Activated CD8-positive, alpha-beta memory T cell treated with anti-CD3 and anti-CD28 coated beads for 24 hours (primary cell): ENCODE results near the gene TDRD9.
"Not testable (repeated sequence)": the region's sequence is repeated elsewhere in the genome, so short reads cannot be mapped to it uniquely, and the experiment has no call there.

ENCODE experiments used
- DNase-seq: peaks from one replicate; pipeline ENCODE4 v3.0.0-alpha.2; 2020

TDRD9 gene

DNA sequence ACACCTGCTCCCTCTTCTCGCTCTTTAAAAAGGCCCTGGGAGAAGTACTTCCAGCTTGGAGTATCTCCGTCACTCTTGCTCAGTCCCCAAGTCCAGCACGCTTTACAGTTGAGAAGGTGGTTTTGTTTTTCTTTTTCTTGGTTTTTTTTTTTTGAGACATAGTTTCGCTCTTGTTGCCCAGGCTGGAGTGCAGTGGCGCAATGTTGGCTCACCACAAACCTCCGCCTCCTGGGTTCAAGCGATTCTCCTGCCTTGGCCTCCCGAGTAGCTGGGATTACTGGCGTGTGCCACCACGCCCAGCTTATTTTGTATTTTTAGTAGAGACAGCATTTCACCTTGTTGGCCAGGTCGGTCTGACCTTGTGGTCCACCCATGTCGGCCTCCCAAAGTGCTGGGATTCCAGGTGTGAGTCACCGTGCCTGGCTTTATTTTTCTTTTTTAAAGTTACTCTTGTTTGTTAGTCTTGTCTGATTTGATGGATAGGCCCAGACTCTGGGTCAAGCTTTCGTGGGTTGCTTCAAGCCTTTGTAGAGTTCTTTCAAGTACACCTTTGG lies 1.9 kb downstream of the TDRD9 start:
- DNase-seq = no peak

GRCh38 chr14:103931422-103931821 lies 3.2 kb downstream of the TDRD9 start:
- DNase-seq = no peak

GRCh38 chr14:103932791-103933490 lies 4.7 kb downstream of the TDRD9 start:
- no peak for DNase-seq

GRCh38 chr14:103935102-103935501 lies 6.8 kb downstream of the TDRD9 start:
- no peak for DNase-seq

- DNase-seq = no peak
These were observed 13.2 kb downstream of the TDRD9 start for GRCh38 chr14:103941462-103941861.

DNA sequence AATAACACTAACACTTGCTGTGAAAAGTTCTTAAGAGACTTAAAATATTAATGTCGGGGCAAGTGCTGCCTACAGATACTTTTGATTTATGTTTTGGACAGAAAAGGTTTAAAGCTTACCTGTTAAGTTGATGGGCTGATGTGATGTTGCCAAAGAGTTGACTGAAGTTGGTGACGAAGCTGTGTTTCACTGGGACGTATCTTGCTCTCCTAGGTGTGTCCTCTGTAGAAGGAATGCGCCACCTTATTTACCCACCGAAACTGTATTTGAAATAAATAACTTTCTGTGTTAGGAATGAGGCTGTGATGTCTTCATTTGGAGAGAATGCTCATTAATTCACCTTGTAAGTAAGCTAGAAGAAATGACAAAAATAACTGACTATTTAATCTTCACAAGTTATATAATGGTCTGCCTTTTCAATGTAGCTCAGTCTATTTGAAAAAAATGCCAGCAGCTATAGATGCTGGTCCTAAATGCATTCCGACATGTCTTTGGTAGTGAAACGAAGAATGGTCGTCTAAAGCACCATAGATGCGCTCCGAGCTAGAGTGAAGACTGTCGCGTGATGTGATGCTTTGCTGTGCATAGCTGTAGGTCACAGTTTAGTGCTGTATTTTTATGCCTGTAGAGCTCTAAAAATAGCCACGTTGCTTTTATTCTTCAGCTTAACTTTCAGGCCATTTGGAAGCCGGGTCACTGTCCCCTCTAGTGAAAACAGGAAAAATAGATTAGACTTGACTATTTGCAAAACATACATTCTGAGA lies 13.9 kb downstream of the TDRD9 start, which contains the start of gene RD3L:
Gene RD3L, minus strand, starts transcription at position 557 of the 764 bp plus-strand sequence. CDS start 834 bp downstream, outside the sequence.
- no peak for DNase-seq

- no peak for DNase-seq
These were observed 15.4 kb downstream of the TDRD9 start for GRCh38 chr14:103943673-103944072.

- DNase-seq = no peak
These were observed 18.7 kb downstream of the TDRD9 start for GRCh38 chr14:103946975-103947374.

- DNase-seq = no peak
These were observed 20.2 kb downstream of the TDRD9 start for GRCh38 chr14:103948442-103948841.

DNA sequence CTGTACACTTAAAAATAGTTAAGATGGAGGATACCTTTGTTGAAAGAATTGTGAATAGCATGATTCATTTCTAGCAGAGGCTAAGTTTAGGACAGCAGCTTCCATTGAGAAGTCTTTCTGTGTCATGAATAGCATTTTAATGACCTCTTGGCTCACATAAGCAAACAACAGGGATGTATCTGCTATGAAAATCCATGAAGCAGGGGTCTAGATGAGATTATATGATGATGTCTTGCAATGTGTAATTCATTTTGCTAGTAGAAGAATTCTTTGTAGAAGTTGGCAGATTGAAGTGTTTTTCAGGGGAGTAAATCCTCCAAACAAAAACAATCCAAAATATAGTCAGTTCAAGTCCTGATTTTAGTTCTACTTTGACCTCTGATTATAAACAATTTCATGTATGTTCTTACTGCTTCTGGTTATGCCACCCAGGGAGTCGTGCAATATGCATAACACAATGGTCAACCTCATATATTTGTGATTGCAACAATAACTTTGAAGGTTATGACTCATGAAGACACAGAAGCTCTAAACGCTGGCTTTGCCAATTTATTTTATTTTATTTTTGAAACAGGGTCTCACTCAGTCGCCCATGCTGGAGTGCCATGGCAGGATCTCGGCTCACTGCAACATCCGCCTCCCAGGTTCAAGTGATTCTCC lies 21.0 kb downstream of the TDRD9 start:
- DNase-seq = no peak

DNA sequence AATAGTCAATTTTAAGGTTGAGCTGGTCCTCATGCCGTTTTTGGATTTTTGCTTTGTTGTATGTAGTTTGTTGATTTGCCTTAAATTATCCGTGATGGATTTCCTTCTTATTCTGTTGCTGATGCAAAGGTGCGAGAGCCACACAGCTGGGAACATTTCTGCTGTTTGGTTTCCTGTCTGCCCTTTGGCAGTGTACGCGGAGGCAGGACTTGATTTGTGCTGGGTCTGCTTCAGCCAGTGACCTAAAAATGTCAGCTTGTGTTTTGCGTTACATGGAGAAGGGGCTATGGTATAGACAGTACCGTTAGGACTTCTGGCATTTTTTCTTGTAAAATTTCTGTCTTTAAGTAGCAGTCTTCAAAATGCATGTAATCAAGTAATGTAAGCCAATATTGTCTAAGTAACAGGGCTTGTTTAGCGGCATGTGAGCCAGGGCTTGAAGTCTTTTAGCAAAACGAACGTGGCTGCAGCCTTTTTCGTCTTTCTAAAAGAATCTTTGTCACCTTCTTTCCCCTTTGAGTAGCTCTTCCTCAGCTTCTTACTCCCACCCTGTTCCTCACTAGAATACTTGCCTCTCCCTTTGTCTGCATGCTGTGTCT lies 32.3 kb downstream of the TDRD9 start:
- no peak for DNase-seq

DNA sequence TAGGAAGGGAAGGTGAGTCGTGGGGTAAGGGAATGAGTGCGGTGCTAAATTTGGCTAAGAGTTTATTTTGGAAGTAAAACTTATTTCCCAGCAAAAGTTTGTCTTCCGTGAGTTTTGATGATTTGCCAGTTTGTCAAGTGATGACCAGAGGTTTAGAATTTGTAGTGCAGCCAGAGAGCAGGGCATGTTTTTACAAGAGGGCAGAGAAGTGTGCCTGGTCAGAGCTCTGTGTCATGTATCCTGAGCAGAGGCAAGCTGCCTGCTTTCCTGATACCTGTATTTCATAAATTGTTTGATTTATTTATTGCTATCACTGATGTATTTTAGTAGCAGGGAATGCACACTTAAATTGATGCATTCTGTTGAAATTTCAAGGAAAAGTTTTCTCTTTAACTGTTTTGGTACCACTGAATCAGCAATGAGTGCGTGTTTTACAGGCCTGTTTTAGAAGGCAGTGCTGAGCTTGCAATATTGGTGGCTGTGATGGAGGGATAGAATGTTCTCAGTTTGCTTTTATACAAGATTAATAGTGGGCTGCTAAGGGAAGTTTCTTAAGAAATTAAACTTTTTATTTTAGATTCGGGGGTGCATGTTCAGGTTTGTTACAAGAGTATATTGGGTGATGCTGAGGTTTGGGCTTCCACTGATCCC lies 33.8 kb downstream of the TDRD9 start:
- no peak for DNase-seq

- DNase-seq = no peak
These were observed 38.4 kb downstream of the TDRD9 start for GRCh38 chr14:103966631-103967030.

DNA sequence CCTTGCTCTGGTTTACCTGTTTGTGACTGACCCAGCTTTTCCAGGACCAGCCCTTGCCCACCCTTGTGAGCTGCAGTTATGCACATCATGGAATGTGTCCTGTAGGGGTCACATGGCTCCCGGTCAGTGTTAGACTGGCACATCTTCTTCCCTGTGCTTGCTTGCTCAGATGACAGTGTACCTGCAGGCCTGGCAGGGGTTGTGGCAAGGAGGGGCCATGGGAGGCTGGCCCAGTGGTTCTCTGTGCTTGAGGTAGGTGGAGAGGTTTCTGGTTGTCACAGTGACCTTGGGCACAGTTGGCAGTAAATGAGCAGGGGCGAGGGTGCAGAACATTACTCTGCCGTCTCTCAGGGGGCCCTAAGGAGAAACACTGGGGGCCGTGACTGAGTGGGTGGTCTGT lies 41.7 kb downstream of the TDRD9 start:
- DNase-seq = no peak

GRCh38 chr14:103973354-103973753 lies 45.1 kb downstream of the TDRD9 start:
- no peak for DNase-seq

DNA sequence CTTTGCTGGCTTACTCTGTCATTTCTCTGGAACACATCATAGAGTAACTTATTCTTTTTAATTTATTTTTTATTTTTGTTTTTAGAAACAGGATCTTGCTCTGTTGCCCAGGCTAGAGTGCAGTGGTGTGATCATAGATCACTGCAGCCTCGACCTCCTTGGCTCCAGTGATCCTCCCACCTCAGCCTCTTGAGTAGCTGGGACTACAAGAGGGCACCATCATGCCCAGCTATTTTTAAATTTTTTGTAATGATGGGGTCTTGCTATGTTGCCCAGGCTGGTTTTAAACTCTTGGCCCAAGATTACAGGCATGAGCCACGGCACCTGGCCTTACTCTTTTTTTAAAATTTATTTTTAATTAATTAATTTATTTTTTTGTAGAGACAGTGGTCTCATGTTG lies 46.3 kb downstream of the TDRD9 start:
- no peak for DNase-seq

- not testable (repeated sequence) for DNase-seq
These were observed 52.5 kb downstream of the TDRD9 start for GRCh38 chr14:103980623-103981238.

DNA sequence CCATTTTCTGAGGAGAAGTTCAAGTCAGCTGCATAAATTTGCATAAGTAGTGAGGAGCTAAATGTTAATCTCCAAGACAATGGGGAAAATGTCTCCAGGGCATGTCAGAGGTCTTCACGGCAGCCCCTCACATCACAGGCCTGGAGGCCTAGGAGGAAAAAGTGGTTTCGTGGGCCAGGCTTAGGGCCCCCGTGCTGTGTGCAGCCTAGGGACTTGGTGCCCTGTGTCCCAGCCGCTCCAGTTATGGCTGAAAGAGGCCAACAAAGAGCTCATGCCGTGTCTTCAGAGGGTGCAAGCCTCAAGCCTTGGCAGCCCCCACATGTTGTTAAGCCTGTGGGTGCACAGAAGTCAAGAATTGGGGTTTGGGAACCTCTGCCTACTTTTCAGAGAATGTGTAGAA lies 55.9 kb downstream of the TDRD9 start:
- no peak for DNase-seq

- no peak for DNase-seq
These were observed 60.8 kb downstream of the TDRD9 start for GRCh38 chr14:103989034-103989433.

- no peak for DNase-seq
These were observed 61.7 kb downstream of the TDRD9 start for GRCh38 chr14:103989964-103990363.

GRCh38 chr14:103994535-103995184 lies 66.4 kb downstream of the TDRD9 start:
- no peak for DNase-seq

DNA sequence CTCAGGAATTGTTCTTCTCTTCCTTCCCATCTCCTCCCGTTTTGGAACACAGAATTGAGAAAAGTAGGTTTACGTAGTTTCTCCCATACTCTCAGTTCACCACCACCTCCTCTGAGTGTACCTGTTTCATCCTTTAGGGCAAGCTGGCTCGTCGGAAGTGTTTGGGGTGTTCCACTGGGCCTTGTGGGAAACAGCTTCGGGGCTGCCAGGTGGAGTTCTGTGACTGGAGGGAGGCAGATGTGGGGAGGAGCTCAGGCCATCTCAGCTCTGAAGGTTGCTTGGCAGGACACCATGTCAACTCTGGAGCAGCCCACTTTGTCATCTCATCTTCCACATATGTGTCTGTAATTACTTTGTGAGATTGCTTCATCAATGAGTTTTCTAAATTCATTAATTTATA lies 67.6 kb downstream of the TDRD9 start:
- DNase-seq = no peak
